GM10266 (cell line): ENCODE data around the gene SYNM.

Experiments
- DNase-seq: peaks from one replicate; pipeline ENCODE4 v3.0.0; 2012; ENCODE audit errors: extremely low spot score
- TF ChIP-seq, protein P1 (sequence below): IDR thresholded peaks from 2 replicates; pipeline ENCODE4 v1.5.1; 2012; ENCODE audit warnings: mild to moderate bottlenecking, low read depth; ENCODE audit not compliant: control insufficient read depth, insufficient read depth; ENCODE audit errors: missing control alignments

Gene SYNM

DNA sequence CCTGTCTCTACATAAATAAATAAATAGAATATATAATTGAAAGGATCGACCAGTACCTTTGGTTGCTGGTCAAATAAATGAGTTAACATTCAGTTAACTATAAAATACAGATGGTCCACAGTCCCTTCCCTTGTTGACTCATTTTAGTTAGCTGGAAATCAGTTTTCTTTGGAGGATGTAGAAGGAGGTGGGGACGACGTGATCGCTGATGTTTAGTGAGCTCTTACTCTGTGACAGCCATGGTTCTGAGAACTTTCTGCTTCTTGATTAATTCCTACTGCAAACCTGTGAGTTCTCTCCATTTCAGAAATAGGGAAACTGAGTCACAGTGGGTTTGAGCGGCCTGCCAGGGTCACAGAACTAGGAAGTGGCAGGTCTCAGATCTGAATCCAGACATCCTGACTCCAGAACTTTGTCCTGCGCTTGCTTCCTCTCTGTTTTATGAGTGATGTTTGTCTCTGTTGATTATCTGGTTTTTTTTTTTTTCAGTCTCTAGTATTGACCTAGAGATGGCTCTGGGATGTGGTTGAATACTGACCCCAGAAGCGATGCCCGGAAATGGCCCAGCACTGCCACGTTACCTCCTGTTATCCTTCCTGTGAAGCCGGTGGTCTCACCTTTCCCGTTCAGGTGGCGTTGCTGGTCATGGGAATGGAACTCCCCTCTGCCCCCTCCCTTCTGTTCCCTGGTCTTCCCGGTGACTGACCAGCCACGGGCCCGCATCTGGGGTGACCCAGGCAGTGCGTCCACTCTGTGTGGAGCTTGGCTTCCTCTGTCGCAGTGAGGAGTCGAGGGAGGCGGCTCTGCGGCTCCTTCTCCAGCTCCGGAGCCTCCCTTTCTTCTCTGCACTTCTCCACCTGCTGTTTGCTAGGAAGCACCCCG, 18.2 kb downstream of the SYNM start:
- DNase-seq, result no peak
- TF ChIP-seq, protein P1, sequence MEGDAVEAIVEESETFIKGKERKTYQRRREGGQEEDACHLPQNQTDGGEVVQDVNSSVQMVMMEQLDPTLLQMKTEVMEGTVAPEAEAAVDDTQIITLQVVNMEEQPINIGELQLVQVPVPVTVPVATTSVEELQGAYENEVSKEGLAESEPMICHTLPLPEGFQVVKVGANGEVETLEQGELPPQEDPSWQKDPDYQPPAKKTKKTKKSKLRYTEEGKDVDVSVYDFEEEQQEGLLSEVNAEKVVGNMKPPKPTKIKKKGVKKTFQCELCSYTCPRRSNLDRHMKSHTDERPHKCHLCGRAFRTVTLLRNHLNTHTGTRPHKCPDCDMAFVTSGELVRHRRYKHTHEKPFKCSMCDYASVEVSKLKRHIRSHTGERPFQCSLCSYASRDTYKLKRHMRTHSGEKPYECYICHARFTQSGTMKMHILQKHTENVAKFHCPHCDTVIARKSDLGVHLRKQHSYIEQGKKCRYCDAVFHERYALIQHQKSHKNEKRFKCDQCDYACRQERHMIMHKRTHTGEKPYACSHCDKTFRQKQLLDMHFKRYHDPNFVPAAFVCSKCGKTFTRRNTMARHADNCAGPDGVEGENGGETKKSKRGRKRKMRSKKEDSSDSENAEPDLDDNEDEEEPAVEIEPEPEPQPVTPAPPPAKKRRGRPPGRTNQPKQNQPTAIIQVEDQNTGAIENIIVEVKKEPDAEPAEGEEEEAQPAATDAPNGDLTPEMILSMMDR, result no peak

DNA sequence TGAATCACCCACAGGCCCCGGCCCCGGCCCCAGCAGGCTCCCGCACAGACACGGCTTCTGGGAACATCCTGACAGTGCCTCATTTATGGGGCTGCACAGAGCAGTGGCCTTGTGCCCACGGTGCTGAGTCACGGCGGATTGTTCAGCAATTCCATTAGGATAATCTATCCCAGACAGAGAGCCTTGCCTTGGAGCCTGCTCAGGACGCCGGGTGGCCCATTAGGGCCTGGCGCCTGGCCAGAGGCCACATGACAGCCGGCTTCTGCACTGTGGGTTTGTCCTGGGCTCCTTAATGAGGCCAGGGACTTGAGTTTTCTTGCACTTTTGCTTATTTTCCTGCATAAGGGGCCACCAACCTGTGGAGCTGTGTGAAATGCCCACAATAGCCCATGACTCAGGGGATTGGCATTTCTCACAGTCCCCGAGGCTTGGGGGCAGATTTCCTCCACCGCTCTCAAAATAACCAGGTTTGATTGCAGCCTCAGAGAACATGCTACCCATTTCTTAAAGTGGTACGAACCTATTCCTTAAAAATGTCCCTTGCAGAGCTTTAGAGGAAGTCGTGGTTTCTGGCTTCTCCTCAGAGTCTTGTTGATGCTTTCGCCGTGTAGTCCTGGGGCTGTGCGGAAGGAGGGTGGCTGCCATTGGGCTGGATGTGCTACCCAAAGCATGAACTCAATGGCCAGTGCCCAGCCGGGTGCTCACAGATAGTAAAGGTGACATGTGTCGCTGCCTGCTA, 19.0 kb downstream of the SYNM start:
- TF ChIP-seq, protein P1, result no peak
- no peak for DNase-seq

DNA sequence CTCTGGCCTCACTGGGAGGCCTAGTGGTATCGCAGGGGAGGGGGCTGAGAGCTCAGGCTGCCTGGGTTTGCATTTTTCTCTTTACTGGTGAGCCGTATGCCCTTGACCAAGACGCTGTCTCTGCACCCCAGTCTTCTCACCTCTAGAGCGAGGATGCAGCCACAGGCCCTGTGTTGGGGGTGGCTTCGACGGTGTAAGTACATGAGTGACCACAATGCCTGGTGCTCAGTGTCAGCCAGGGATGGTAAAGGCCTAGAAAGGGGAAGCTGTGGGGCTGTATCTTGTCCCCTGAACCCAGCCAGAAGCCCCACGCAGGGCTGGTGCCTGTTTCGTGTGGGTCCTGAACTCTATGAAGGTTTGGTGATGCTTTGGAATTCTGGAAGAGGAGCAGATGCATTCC, 19.8 kb downstream of the SYNM start:
- no peak for DNase-seq
- TF ChIP-seq, protein P1, result no peak

DNA sequence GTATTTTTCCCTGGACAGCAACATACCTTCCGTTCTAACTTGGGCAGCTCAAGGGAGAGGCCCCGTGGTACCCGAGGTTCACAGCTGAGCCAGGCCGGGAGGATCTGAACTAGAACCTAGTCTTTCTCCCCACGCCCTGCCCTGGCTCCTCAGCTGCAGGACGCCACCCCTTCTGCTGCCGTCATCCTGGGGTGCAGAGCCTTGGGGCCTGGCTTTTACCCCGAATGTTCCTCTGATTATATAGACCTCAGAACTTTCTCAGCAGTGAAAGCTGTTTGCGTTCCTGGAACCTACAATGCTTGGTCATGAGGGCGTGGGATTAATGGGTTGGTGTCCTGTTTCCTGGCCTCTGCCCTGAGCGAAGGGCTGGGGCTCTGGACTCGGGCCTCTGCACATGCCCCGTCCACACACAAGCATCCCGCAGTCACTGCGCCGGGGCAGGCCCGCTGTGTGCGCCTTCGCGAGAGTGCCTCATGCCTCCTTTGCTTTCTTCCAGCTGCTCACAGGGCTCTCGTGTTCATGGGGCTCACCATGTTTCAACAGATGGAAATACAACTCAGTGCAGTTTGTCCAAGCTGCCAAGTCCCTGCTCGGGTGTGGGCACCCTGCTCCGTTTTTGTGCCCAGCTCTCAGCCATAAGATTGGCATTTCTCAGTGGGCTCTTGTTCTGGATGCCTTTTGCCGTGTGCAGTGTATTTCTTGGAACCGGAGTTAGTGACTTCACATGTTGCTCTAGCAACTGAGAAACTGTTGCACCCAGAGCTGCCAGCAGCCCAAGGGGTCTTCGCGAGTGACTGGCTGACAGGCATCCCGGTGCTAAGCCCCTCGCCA, 20.4 kb downstream of the SYNM start:
- TF ChIP-seq, protein P1, result no peak
- DNase-seq, result no peak

DNA sequence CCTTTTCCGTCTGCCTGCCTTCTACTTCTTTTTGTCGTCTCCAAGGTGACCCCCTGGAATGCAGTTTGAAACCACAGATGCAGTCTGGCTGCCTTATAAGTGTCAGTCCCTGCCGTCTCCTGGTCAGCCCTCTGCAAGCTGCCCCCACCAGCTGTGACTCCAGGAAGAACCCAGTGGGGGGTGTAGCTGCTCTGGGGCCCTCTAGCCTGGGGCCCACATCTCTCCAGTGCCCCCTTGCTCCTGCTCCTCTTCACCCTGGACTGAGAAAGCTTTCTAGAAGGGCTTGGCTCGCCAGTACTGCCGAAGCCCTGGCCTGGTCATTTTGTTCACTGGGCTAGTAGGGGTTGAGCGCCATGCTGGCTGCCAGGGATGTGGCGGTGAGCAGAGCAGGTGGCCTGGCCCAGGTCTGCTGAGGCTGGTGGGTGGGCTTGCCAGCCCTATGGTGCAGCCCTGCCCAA, 21.3 kb downstream of the SYNM start:
- TF ChIP-seq, protein P1, result no peak
- no peak for DNase-seq

- no peak for DNase-seq
- TF ChIP-seq, protein P1, result no peak
Measured at GRCh38 chr15:99126930-99127329, 22.1 kb downstream of the SYNM start.

- TF ChIP-seq, protein P1, result no peak
- no peak for DNase-seq
Measured at GRCh38 chr15:99127773-99128172, 22.9 kb downstream of the SYNM start.
